Measurements from ENCODE around the gene CEP104.

The CEP104 gene

DNA sequence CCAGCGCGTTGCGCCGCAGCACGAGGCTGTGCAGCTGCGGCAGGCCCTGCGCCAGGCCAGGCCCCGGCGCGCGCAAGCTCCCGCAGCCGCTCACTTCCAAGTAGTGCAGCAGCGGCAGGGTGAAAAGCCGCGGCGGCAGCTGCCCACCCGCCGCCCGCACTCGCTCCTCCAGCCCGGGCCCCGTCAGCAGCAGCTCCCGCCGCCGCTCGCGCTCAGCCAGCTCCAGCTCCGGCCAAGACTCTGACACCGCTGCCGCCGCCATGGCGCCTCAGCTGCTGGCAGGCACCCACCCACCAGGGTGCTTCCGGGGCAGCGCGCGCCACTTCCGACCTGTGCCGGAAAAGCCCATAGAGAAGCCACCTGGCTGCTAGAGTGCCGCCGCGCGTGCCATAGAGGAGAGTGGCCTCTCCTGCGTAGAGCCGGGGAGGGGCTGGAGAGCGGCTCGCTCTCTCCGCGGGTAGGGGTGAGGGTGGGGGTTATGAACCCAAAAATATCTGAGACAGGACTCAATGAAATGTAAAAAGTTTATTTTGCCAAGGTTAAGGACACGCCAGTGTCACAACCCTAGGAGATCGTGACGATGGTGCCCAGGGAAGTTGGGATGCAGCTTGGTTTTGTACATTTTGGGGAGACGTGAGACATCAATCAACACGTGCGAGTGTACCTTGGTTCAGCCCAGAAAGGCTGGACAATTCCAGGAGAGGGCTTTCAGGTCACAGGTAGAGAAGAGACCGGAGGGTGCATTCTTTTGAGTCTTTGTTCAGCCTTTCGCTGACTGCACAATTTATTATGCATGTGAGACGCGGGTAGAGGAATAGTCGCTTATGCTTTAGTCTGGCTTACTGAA, 60.6 kb downstream of the CEP104 start, which contains the start of gene LRRC47:
Gene LRRC47 (minus strand): TSS at position 284 of the 847 bp plus-strand sequence. CDS start 22 bp downstream, at position 262.
- DNase-seq = peak; percentile 90

DNA sequence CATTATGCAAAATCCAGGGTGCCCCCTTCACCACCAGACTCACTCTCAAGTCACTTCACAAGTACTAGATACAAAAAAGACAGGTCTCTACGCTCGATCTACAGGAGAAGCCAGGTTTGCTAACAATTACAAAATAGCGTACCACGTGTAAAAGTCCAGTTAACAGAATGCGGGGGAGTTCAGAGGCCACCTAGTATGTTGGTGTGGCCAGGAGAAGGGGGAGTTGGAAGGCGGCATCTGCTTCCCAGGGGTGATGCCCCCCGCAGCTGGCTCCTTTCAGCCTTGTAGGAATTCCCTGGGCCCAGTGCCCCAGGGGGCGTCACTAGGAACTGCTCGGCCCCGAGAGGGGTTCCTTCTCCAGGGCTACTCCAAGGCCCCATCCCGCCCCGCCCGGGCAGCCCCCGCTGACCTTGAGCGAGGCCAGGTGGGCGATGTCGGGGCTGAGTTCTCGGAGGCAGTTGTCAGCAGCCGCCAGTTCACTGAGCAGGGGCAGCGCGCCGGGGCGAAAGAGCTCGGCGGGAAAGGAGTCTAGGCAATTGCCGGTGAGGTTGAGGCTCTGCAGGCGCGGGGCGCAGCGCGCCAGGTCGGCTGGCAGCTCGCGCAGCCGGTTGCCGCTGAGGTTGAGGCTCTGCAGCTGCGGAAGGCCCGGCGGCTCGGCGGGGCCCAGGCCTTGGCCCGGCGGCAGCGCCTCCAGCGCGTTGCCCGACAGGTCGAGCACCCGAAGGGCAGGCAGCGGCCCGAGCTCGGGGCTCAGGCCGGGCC, 61.4 kb downstream of the CEP104 start:
- no peak for DNase-seq

DNA sequence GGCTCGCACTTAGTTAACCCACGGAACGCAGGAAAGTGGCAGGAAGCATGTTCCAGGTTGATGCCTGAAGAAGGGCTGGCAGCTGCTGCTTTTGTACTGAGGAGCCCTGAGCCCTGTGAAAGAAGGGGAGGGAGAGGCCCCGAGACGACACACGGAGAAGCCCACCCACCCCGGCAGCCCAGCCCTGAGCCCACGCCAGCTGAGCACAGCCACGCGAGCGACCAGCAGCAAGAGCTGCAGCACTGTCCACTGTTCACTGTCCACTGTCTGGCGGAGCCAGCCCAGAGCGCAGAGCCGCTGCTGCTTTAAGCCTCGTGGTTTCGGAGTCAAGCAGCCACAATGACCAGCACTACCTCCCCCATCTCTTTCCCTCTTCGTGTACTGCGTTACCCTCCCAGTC, 66.1 kb downstream of the CEP104 start:
- no peak for DNase-seq

DNA sequence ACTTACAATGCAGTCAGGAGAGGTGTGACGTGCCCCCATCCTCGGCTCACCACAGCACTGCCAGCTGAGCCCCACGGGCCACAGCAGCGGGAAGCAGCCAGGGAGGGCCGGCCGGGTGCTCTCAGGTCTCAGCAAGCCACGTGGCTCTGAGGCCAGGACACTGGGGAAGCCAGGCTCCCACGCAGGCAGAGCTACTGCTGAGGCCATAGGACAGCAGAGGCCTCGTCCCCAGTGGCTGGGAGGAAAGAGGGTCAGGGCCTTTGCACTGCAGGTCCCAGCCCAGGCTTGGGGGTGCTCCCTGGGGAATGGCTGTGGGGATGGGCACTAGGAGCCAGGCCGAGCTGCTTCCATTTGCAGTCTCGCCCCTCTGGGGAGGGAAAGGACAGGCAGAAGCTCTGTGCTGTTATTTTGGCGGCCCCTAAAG, 66.5 kb downstream of the CEP104 start:
- no peak for DNase-seq

DNA sequence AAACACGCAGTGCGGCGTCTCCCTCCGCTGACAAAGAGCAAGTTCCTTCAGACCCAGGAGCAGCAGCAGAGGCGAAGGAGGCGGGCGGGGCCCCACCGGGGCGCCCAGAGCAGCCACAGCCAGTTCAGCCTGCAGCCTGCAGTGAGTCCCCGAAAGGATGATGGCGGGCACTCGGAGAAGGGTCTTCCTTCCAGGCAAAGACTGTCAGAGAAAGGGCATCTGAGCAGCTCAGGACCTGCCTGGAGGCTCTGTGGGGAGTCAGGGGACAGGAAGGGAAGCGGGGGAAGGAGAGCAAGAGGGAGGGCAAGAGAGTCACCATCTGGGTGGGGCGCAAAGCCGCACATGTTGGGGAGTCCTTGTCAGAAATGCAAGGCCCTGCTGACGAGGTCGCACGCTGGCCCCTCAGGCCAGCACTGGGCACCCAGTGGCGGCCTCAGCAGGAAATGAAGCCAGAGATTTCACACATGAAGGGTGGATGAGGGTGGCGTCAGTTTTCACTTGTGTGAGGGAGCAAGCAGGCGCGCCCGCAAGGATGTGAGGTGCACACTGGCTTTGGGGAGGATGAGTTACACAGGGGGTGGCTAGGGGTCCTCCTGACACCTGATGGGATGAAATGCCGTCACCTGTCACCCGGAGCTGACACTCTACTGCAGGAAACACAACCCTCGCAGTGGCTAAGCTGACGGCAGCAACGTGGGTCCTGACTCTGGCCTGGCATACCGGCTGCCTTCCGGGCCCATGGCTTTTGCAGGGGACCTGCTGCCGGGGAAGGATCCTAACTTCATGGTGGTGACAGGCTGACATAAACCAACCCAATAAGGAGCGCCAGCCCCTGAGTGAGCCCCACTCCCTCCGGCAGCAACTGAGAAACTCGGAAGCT, 67.3 kb downstream of the CEP104 start:
- no peak for DNase-seq

DNA sequence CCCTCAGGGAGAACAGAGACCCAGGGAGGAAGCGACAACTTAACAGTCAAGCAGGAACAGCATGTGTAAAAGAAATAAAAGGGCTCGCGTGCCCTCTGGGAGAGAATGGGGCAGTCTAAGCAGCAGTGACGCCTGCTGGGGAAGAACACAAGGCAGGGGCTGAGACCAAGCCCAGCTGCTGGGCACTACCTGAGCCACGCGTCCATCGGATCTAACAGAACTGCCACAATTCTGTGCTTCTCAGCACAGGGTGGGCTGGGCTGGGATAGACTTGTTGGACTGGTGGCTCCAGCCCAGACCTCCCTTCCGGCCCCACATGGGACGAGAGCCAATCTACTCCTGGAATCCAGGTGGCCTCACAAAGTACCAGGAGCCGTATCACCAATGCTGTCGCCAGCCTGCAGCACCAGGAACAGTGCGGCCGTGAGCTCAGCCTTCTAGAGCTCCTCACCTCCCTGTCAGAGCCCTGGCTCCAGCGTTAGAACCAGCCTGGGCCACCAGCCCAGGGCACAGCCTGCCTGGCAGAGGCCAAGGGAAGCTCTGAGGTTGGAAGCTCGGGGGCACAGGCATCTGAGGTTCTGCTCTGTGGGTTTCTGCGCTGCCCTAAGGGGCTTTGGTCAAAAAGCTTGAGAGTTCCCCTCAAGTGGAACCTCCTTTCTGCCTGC, 68.1 kb downstream of the CEP104 start:
- no peak for DNase-seq

DNA sequence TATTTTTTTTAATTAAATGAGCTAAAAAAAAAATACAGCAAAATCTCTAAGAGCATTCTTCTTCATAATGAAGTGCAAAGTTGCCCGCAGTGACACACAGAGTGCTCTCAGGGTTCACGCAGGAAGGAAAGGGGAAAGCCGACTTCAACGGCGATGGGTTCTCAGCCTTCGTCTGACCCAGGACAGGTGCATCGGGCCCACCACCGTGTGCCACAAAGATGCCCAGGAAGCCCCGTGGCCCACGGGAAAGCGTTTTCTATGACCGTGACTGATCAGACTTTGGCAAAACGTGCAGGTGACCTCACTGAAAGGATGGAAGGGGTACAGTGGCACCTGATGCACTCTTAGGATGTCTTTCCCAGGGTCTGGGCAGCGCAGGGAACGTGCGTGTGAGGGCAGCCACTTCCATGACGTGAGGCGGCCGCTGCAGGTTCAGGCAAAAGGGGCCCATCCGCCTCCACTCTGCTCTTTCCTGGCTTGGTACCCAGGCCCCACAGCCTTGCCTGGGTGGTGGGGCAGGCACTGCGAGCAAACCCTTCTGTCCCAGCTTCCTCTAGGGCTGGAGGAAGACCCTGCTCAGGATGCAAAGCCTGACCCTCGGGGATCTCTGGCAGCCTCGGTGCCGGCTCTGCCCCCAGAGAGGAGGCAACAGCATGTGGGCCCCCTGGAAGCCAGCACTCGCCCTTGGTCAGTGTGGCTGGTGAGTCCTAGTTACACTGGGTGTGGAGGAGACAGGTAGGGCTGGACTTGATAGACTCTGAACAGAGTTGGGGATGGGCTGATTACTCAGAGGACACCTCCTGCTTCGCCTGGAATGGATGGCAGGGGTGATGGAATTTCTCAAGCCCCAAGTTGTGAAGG, 69.0 kb downstream of the CEP104 start:
- no peak for DNase-seq

DNA sequence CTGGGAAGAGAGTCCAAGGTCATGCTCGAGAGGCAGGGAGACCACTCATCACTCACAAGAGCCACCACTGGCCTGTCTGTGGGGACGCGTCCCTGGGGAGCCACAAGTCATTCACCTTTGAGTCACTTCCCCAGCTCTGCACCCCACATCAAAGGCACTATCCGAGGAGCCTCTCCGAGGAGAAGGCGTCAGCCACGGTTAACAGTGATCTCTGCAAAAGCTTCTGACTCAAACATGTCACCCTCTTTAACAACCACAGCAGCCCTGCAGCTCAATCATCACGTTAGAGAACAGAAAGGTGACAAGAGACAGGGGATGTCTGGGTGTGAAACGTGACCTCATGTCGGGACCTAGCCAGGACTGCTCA, 69.7 kb downstream of the CEP104 start:
- DNase-seq = no peak

DNA sequence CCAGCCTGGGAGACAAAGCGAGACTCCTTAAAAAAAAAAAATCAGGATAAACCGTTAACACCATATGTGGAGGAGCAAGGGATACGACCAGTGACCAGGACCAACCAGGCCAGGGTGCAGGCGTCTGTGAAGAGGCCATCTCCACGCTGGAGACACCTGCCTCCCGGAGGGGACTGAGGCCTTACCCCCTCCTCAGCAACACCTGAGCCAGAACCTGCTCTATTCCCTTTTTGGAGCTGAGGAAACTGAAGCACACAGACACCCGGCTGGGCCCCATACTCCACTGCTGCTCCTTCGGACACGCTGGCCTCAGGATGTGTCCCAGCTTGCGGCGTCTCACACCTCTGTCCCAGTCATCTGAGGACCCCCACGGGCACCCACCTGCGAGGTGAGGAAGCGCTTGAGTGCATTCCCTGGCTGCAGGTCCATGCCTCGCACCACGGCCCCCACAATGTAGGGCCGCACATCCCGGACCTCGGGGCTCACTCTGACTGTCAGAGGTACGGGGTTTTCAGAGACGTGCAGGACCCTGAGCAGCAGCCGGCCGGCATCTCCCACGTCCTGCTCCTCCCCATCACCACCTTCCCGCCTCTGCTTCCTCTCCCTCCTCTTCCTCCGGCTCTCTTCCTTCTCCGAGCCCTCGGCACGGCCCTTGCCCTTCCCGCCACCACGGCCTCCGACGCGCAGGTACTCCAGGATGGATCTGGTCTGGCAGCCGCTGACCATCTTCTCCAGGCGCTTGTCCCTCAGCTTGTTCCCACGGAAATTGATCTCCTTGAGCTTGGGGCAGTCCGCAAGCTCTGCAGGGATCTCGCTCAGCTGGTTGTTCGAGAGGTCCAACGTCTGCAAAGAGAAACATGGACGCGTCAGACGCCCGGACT, 70.3 kb downstream of the CEP104 start:
- DNase-seq = no peak

DNA sequence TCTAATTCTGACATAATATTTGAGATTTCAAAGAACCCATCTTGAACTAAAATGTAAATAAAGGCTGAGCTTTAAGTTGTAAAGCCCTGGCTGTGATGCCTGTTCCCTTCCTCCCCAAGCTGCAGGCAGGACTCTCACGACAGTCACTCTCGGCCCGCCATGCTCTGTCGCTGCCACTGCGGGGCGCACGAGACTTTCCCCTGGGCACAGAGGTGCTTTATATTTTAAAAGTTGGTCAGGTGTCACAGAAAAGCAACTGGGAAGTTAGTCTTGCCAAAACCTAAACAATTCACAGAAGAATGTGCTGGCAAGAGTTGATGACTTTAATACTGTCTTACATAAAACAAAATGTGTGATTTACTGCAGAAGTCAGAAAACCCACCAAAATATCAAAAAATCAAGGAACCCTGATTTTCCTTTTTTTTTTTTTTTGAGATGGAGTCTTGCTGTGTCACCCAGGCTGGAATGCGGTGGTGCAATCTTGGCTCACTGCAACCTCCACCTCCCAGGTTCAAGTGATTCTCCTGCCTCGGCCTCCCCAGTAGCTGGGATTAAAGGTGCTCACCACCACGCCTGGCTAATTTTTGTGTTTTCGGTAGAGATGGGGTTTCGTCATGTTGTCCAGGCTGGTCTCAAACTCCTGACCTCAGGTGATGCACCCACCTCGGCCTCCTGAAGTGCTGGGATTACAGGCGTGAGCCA, 71.4 kb downstream of the CEP104 start:
- no peak for DNase-seq

DNA sequence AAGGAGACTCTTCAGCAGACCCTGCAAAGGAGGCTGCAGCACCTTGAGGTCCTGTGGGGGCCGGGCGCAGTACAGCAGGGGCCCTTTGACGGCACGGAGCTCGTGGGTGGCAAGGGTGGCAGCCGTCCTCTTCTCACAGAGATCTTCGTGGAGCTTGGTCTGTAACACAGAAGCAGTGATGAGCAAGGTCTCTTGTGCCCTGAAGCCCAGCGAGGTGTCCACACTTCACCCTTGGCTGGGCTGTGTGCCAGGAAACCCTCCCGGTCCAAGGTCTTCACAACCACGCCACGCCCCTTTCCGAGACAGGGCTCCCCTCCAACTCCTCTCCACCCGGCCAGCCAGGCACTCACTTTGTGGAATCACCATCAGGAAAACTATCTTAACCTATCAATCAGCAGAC, 72.0 kb downstream of the CEP104 start:
- DNase-seq = no peak

DNA sequence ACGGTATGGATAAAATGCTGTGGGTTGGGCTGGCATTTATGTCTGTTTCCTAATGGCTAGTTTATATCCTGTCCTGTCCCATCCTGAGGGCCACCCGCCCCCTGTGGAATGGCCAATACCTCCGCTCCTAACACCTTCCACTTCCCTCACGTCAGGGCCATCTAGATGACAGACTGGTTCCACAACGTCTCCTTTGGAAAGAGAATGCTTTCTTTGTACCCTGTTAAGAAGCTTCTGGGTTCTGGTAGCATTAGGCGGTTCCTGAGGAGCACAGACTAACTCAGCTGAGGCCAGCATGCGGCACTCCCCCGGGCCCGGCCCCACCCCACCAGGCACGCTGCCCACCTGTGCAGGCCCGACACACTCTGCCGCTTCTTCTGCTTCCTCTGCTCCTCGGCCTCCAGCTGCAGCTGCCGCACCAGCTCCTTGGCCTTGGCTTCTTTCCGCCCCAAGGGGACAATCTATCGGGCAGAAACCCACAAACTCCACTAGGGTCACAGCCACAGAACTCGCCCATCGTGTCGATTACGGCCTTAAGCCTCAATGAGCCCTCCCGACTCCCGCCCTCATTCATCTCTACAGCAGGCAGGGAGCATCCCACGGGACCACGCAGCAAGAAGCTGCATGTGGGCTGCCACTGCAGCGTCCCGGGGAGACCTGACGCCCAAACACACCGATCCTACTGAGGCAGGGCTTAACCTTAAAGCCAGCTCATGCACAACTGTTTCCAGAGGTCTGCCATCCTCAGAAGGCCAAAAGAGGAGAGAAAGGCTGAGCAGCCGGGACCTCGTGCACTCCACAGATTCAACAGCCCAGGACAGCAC, 73.1 kb downstream of the CEP104 start:
- DNase-seq = no peak

DNA sequence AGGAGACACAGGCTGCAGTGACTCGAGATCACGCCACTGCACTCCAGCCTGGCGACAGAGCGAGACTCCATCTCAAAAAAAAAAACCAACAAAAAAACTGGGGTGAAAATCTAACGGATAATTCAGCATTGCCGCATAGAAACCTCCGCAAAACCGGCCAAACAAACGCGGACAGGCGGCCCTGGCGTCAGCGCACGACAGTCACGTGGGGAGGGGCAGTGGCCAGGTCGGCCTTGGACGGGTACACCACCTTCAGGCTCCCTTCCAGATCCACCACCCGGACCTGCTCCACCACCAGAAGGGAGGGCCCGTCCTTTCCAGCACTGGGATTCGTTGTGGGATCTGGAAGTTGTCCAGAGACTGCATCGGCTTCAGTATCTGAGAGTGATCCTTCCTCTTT, 76.1 kb downstream of the CEP104 start:
- DNase-seq = no peak

DNA sequence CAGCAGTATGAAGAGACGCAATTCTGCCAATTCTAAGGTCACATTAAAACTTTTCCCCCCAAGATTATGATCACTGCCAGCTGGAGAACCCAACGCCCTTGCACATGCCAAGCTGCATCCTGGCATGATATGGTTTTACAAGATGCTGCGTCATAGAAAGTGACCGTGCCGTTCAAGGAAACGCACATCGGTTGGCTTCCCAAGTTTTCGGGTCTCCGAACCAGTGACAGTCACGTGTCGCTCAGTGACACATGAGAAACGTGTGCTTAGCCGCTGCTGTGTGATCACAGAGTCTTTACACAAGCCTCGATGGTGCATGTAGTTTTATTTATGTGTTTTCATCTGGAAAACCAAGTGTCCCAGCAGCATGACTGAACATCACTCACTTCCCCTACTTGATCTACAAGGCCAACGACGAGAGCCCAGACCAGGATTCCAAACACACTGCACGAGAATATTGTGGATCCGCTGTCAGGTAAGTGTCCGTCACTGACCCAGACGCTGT, 77.0 kb downstream of the CEP104 start:
- DNase-seq = no peak

DNA sequence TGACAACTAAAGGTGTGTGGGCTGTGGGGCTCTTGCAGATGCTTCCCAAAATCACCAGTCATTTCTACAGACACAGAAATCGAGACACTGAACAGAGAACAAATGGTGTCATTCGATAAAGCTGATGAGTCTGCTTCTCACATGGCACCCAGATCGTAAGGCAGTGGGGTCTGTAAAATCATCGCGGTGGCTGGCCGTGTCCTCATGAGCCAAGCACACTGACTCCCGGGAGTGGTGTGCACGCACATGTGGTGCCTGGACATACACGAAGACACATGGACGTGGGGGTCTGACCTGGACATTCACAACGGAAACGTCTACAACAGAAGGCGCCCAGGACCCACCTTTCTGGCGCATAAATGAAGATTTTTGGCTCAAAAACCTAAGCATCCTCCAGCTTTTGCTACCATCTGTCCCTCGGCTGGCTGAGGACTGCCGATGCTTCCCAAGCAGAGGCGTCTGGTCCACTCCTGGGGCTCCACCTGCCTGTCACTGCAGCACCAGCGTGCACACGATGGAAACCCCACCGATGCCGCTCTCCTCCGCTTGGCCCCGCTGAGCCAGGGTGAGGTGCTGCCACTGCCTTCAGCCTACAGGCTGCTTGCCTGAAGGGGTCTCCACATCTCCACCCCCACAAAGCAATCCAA, 77.6 kb downstream of the CEP104 start:
- no peak for DNase-seq

DNA sequence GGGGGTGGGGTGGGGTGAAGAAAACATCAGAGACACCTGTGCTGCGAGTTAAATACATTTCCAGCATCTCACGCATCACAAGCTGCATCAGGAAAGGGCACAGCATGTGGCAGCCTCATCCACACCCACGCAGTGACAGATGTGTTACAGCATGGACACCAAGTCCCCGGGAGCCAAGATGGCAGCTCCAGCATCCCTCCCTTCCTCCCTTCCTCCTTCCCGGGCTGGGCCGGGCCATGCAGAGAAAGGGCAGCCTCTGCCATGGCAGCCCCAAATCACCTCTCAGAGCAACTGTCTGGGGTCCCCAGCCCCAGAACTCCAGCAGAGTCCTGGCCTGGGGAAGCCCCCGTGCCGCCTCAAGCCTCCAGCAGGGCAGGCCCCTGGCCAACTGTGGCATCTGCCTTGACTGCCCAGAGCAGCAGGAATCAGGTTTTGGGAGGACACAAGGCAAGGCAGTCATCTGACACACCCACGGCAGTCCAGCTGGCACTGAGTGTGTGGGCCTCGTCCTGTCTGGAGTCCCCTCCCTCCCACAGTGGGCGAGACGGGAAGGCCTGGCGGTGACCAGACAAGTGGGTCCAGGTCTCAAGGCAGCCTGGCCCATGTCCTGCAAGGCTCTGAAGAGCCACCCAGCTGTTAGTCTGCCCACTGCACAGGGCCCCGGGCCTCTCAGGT, 78.3 kb downstream of the CEP104 start:
- DNase-seq = no peak

Measured in fibroblast of skin of abdomen (primary cell).